ENCODE results near the gene ZNF185. TPM values are rescaled to one million over a fixed set of nuclear protein-coding genes. Genes with fewer than 3 reads are reported as not detected.

Gene ZNF185
- total RNA-seq, 1 donor from 2014 or later: 4.0 TPM

GRCh38 chrX:152917656-152918579 lies 20.1 kb downstream of the ZNF185 start:
- no peak for DNase-seq (ENCODE audit: low read depth in 2 of 2)

GRCh38 chrX:152918707-152919106 lies 20.8 kb downstream of the ZNF185 start:
- no peak for DNase-seq (ENCODE audit: low read depth in 2 of 2)

GRCh38 chrX:152923599-152923998 lies 25.7 kb downstream of the ZNF185 start:
- DNase-seq (ENCODE audit: low read depth in 2 of 2): no peak

GRCh38 chrX:152925835-152926234 lies 28.0 kb downstream of the ZNF185 start:
- no peak for DNase-seq (ENCODE audit: low read depth in 2 of 2)

GRCh38 chrX:152926279-152926678 lies 28.4 kb downstream of the ZNF185 start:
- peak; percentile 68 to 70 for DNase-seq (ENCODE audit: low read depth in 2 of 2)

- DNase-seq (ENCODE audit: low read depth in 2 of 2): no peak
These were observed 29.1 kb downstream of the ZNF185 start for GRCh38 chrX:152926923-152927322.

- DNase-seq (ENCODE audit: low read depth in 2 of 2): no peak
These were observed 30.2 kb downstream of the ZNF185 start for GRCh38 chrX:152927858-152928760.

- DNase-seq (ENCODE audit: low read depth in 2 of 2): no peak
These were observed 31.0 kb downstream of the ZNF185 start for GRCh38 chrX:152928761-152929400.

- DNase-seq (ENCODE audit: low read depth in 2 of 2): no peak
These were observed 32.0 kb downstream of the ZNF185 start for GRCh38 chrX:152929898-152930297.

- no peak for DNase-seq (ENCODE audit: low read depth in 2 of 2)
These were observed 32.6 kb downstream of the ZNF185 start for GRCh38 chrX:152930516-152930915.

- no peak for DNase-seq (ENCODE audit: low read depth in 2 of 2)
These were observed 34.3 kb downstream of the ZNF185 start for GRCh38 chrX:152932144-152932543.

GRCh38 chrX:152932598-152933175 lies 34.8 kb downstream of the ZNF185 start:
- DNase-seq (ENCODE audit: low read depth in 2 of 2): no peak

GRCh38 chrX:152936306-152936705 lies 38.4 kb downstream of the ZNF185 start:
- no peak for DNase-seq (ENCODE audit: low read depth in 2 of 2)

GRCh38 chrX:152937236-152937635 lies 39.4 kb downstream of the ZNF185 start:
- no peak for DNase-seq (ENCODE audit: low read depth in 2 of 2)

- DNase-seq (ENCODE audit: low read depth in 2 of 2): peak; percentile 92 to 95
These were observed 43.6 kb downstream of the ZNF185 start for GRCh38 chrX:152941328-152942076.

- DNase-seq (ENCODE audit: low read depth in 2 of 2): no peak
These were observed 44.2 kb downstream of the ZNF185 start for GRCh38 chrX:152942077-152942442.

GRCh38 chrX:152943826-152944225 lies 46.0 kb downstream of the ZNF185 start:
- no peak for DNase-seq (ENCODE audit: low read depth in 2 of 2)

- DNase-seq (ENCODE audit: low read depth in 2 of 2): no peak
These were observed 47.4 kb downstream of the ZNF185 start for GRCh38 chrX:152945021-152945979.

- no peak for DNase-seq (ENCODE audit: low read depth in 2 of 2)
These were observed 48.8 kb downstream of the ZNF185 start for GRCh38 chrX:152946681-152947080.

Measured in lung microvascular endothelial cell (primary cell).